Astrocyte of the cerebellum (primary cell): ENCODE data around the gene PLXNA2.

Source experiments
- DNase-seq: peaks from one replicate; pipeline ENCODE4 v3.0.0-alpha.2; 2011; ENCODE audit warnings: low read depth
- H3K4me3 ChIP-seq: 2 replicates; pipeline ENCODE4 v1.5.1; 2011; ENCODE audit warnings: mild to moderate bottlenecking, low read depth, low read length, moderate library complexity
- CTCF ChIP-seq: IDR thresholded peaks from 2 replicates; pipeline ENCODE4 v1.5.1; 2012; ENCODE audit warnings: low read length, low read depth, moderate library complexity, mild to moderate bottlenecking; ENCODE audit errors: missing control alignments
- in situ Hi-C: cut with HindIII; loops from 2 replicates; pipeline ENCODE4 v1.10.0; 2017; ENCODE audit warnings: low sequenced_read_pairs

The PLXNA2 gene

DNA sequence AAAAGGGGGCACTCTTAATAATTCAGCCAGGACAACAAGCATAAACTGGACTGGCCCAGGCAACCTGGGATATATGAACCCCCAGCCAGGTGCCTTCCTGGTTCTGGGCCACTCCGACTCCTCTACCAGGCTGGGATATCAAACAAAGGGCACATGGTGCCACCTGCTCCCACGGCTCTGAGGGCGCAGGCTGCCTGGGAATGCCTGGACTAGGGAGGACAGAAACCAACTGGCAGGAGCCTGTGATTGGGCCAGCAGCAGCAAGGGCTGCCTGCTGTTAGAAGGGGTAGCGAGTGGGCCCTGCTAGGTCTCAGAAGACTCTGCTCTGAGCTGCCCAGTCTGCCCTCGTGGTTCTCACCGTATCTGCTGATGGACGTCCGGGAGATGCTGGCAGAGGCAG lies 210.0 kb downstream of the PLXNA2 start:
- in situ Hi-C loops, result no loop called here
- no peak for TF ChIP-seq CTCF
- no peak overlapping the region for H3K4me3 ChIP-seq
- no peak for DNase-seq

DNA sequence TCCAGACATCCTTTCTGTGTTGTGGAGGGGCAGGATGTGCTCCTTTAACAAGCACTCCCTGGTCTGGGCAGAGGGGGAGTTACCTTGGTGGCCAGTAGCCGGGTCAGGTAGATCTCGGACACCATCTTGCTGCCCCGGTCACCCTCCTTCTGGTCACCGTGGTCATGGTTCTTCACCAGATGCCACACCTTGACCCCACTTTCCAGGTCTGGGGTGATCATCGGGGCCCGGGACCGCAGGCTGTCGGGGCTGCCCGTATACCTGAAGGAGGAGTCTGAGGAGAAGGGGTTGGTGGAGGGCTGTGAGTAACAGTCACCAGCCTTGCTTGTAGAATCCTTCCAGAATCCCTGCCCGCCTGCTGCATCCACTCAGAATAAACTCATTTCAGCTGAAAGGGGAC lies 210.9 kb downstream of the PLXNA2 start:
- TF ChIP-seq CTCF, result no peak
- DNase-seq, result no peak
- no peak overlapping the region for H3K4me3 ChIP-seq
- in situ Hi-C loops, result no loop called here

- no peak overlapping the region for H3K4me3 ChIP-seq
- no peak for TF ChIP-seq CTCF
- in situ Hi-C loops, result no loop called here
- no peak for DNase-seq
Measured at GRCh38 chr1:208031932-208032320, 212.3 kb downstream of the PLXNA2 start.

DNA sequence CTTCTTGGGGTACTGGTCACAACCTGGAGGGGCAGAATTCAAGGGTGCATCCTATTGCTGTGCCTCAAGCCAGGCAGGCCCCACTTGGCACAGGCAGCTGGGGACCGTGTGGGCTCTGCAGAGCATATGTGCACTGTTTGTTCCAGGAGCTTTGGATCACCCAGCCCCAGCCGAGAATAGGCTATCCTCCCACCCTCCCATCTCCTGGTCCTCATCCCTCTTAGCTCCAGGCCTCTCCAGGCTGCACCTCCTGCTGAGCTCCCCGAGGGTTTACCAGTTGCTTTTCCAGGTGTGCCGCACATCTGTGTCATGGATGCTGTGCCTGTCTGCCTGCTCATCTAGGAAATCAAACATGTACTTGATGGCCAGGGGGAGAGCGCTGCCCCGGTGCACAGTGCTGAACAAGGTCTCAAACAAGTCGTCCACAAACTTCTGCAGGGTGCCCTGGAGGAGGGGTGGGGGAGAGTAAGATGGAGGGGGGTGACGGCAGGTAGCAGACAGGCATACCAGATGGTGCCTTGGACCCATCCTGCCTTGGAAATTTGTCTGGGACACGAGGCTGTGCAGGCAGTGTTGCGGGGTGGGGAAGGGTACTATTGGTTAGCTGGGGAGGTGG lies 212.8 kb downstream of the PLXNA2 start:
- no peak for TF ChIP-seq CTCF
- no peak overlapping the region for H3K4me3 ChIP-seq
- in situ Hi-C loops, result no loop called here
- DNase-seq, result no peak

GRCh38 chr1:208030288-208031091 lies 213.7 kb downstream of the PLXNA2 start:
- peak; percentile 65 for DNase-seq
- no peak for TF ChIP-seq CTCF
- no peak overlapping the region for H3K4me3 ChIP-seq
- in situ Hi-C loops, result no loop called here

GRCh38 chr1:208029381-208030287 lies 214.6 kb downstream of the PLXNA2 start:
- no peak overlapping the region for H3K4me3 ChIP-seq
- in situ Hi-C loops, result loop anchor here (5.0 to 10.0 kb wide), 2 partner anchors 203 to 1165 kb away; no protein-coding TSS in a partner anchor
- TF ChIP-seq CTCF, result no peak
- DNase-seq, result peak; percentile 66
